GM13977 (cell line): ENCODE measurements around the gene GAL3ST1.
A peak's percentile ranks its signal among the peaks of the same experiment; 100 is the strongest.

Source experiments
- DNase-seq: peaks from one replicate; pipeline ENCODE4 v3.0.0; 2012; ENCODE audit warnings: low spot score
- CTCF ChIP-seq: IDR thresholded peaks from 2 replicates; pipeline ENCODE4 v1.5.1; 2012; ENCODE audit warnings: mild to moderate bottlenecking, control low read depth; ENCODE audit not compliant: insufficient read depth; ENCODE audit errors: extremely low read depth, missing control alignments
- in situ Hi-C: fragments of 300-500 bp; cut with MboI; formaldehyde crosslinking; loops from one replicate; pipeline ENCODE4 v1.12.0; 2022; ENCODE audit warnings: low sequenced_read_pairs, low pct_unique_long_range_greater_than_20kb, mixed read lengths, inconsistent platforms; ENCODE audit not compliant: unreplicated experiment

Gene GAL3ST1

GRCh38 chr22:30611197-30611596 is 36.7 kb upstream of the GAL3ST1 start:
- no peak for DNase-seq
- in situ Hi-C loops: no loop called here
- no peak for TF ChIP-seq CTCF

GRCh38 chr22:30610299-30610698 is 35.8 kb upstream of the GAL3ST1 start:
- no peak for DNase-seq
- TF ChIP-seq CTCF: no peak
- in situ Hi-C loops: no loop called here

GRCh38 chr22:30609260-30610185 is 35.1 kb upstream of the GAL3ST1 start:
- TF ChIP-seq CTCF: no peak
- in situ Hi-C loops: no loop called here
- peak; percentile 58 for DNase-seq

- DNase-seq: no peak
- in situ Hi-C loops: no loop called here
- TF ChIP-seq CTCF: no peak
Observed at GRCh38 chr22:30607939-30608338, 33.5 kb upstream of the GAL3ST1 start.

- in situ Hi-C loops: no loop called here
- no peak for DNase-seq
- TF ChIP-seq CTCF: no peak
Observed at GRCh38 chr22:30607300-30607930, 33.0 kb upstream of the GAL3ST1 start.

GRCh38 chr22:30606455-30607299 is 32.2 kb upstream of the GAL3ST1 start, which contains the start of gene TCN2:
TCN2 (plus strand) TSS chr22:30607174; CDS start chr22:30607332, 158 bp downstream.
- peak; percentile 67 for DNase-seq
- TF ChIP-seq CTCF: no peak
- in situ Hi-C loops: no loop called here
